PC-3 (cell line): ENCODE data around the gene SDHAF3.

Experiments
- EZH2 ChIP-seq: fragments of 300-600 bp; sonication (generic); IDR thresholded peaks from one replicate; pipeline ENCODE4 v1.6.1; 2017; ENCODE audit warnings: antibody characterized with exemption, mild to moderate bottlenecking, low read length; ENCODE audit not compliant: unreplicated experiment
- TF ChIP-seq, protein P1 (sequence below): fragments of 300-600 bp; sonication (generic); conservative IDR thresholded peaks from 2 replicates; pipeline ENCODE4 v1.5.1; 2017; ENCODE audit warnings: antibody characterized with exemption, low read depth, mild to moderate bottlenecking, low read length

DNA sequence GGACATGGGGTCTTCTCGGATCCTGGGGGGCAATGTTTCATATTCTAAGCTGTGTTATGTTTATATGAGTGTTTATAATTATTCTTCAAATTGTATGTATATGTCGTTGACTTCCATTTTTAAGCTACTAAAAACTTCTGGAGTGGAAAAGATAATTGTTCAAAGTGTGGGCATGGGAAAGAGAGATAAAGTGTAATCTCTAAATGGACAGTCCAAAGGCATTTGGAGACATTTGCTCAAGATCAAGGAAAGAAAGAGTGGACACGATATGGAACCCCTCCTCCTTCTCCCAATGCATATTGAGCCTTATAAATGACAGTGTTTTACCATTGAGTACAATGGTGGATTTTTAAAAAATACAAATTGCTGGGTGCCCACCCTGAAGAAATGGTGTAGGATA is 81.1 kb downstream of the SDHAF3 start:
- no peak for TF ChIP-seq EZH2
- TF ChIP-seq, protein P1, sequence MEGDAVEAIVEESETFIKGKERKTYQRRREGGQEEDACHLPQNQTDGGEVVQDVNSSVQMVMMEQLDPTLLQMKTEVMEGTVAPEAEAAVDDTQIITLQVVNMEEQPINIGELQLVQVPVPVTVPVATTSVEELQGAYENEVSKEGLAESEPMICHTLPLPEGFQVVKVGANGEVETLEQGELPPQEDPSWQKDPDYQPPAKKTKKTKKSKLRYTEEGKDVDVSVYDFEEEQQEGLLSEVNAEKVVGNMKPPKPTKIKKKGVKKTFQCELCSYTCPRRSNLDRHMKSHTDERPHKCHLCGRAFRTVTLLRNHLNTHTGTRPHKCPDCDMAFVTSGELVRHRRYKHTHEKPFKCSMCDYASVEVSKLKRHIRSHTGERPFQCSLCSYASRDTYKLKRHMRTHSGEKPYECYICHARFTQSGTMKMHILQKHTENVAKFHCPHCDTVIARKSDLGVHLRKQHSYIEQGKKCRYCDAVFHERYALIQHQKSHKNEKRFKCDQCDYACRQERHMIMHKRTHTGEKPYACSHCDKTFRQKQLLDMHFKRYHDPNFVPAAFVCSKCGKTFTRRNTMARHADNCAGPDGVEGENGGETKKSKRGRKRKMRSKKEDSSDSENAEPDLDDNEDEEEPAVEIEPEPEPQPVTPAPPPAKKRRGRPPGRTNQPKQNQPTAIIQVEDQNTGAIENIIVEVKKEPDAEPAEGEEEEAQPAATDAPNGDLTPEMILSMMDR: no peak
